GM12878 (cell line): ENCODE data around the gene A1BG. TPM values are rescaled to one million over a fixed set of nuclear protein-coding genes. Genes with fewer than 3 reads are reported as not detected.

Source experiments
- ATAC-seq: fragments of 200-7000 bp; cut with Tn5 transposase; 3 replicates; pipeline ENCODE4 v1.9.1; 2020; ENCODE audit warnings: mild to moderate bottlenecking, moderate library complexity
- BruUV-seq: library from RNA; stranded (reverse); fragments of 400-500 nt; replicated peaks from 2 replicates; lab custom pipeline; 2021; lab: Mats Ljungman, UMichigan
- CTCF ChIA-PET: fragments of 300-600 bp; sonication (Branson Sonifier 250); formaldehyde crosslinking; extraction: SDS; loops from one replicate; lab custom pipeline; 2021; ENCODE audit warnings: inconsistent platforms; lab: Yijun Ruan, JAX
- POLR2A ChIA-PET: fragments of 350-600 bp; formaldehyde crosslinking; extraction: SDS; loops from one replicate; lab custom pipeline; 2021; ENCODE audit warnings: inconsistent platforms; lab: Charles Lee
- RAD21 ChIA-PET: fragments of 300-600 bp; sonication (Branson Sonifier 250); formaldehyde crosslinking; loops from one replicate; lab custom pipeline; 2023; ENCODE audit warnings: antibody characterized with exemption; ENCODE audit not compliant: unreplicated experiment; lab: Charles Lee
- SMC1A ChIA-PET: fragments of 300-600 bp; sonication (Branson Sonifier 250); formaldehyde crosslinking; loops from one replicate; lab custom pipeline; 2023; ENCODE audit not compliant: unreplicated experiment, uncharacterized antibody; lab: Charles Lee
- DNase-seq: peaks from one replicate; pipeline ENCODE4 v3.0.0-alpha.2; 2011; ENCODE audit warnings: low read depth, low spot score
- FAIRE-seq: peaks from 3 replicates; lab custom pipeline; 2011; peaks lifted over from hg19 to GRCh38; lab: Jason Lieb, UNC
- H2AFZ ChIP-seq: 2 replicates; pipeline ENCODE4 v1.6.0; 2011; ENCODE audit warnings: low read depth, low read length, control low read depth; ENCODE audit not compliant: control insufficient read depth
- H3K27ac ChIP-seq: 2 replicates; pipeline ENCODE4 v1.5.1; 2011; ENCODE audit warnings: control low read depth; ENCODE audit not compliant: control insufficient read depth, insufficient read depth
- H3K27me3 ChIP-seq, 2 experiments: replicated peaks in 1 of 2; 2 replicates each; pipeline versions ENCODE4 v1.6.0 to v1.6.1; 2011; ENCODE audit warnings: low read length in 1 of 2; ENCODE audit not compliant: control insufficient read depth in 2 of 2, insufficient read depth in 2 of 2
- H3K36me3 ChIP-seq, 2 experiments: 2 replicates each; pipeline ENCODE4 v1.5.1; 2011; ENCODE audit warnings: low read length in 1 of 2; ENCODE audit not compliant: control insufficient read depth in 2 of 2, insufficient read depth in 2 of 2
- H3K4me1 ChIP-seq: 2 replicates; pipeline ENCODE4 v1.6.1; 2011; ENCODE audit warnings: mild to moderate bottlenecking, low read length, moderate library complexity, mixed read lengths; ENCODE audit not compliant: control insufficient read depth, insufficient read depth
- H3K4me2 ChIP-seq: 2 replicates; pipeline ENCODE4 v1.6.0; 2011; ENCODE audit warnings: control low read depth; ENCODE audit not compliant: control insufficient read depth, insufficient read depth
- H3K4me3 ChIP-seq: fragments of 200-600 bp; sonication (generic); 2 replicates; pipeline ENCODE4 v1.5.1; 2016
- H3K79me2 ChIP-seq: 2 replicates; pipeline ENCODE4 v1.6.0; 2011; ENCODE audit warnings: low read length; ENCODE audit not compliant: control insufficient read depth, insufficient read depth
- H3K9ac ChIP-seq: 2 replicates; pipeline ENCODE4 v1.8.0; 2011; ENCODE audit warnings: low read length, control low read depth, mixed read lengths; ENCODE audit not compliant: control insufficient read depth, insufficient read depth
- H3K9me3 ChIP-seq: replicated peaks from 3 replicates; pipeline ENCODE4 v1.5.1; 2011; ENCODE audit warnings: mild to moderate bottlenecking, low read length; ENCODE audit not compliant: control insufficient read depth, insufficient read depth
- H4K20me1 ChIP-seq: 2 replicates; pipeline ENCODE4 v1.6.0; 2011; ENCODE audit not compliant: control insufficient read depth, insufficient read depth
- EGR1 ChIP-seq, 2 experiments: IDR thresholded peaks; 1 replicate in 1 of 2; 2 replicates in 1 of 2; pipeline ENCODE4 v1.6.1; 2011 to 2012; ENCODE audit warnings: low read depth in 2 of 2, low read length in 2 of 2, borderline replicate concordance in 1 of 2, mild to moderate bottlenecking in 1 of 2, moderate library complexity in 1 of 2
- IRF3 ChIP-seq: fragments of 450-650 bp; IDR thresholded peaks from 2 replicates; pipeline ENCODE4 v1.6.1; 2014; ENCODE audit warnings: mild to moderate bottlenecking
- MEF2B ChIP-seq: fragments of 450-650 bp; IDR thresholded peaks from 2 replicates; pipeline ENCODE4 v1.6.1; 2018; ENCODE audit warnings: mild to moderate bottlenecking, moderate library complexity; ENCODE audit not compliant: partially characterized antibody, poor library complexity, severe bottlenecking
- PAX8 ChIP-seq: fragments of 450-650 bp; IDR thresholded peaks from 2 replicates; pipeline ENCODE4 v1.6.1; 2017; ENCODE audit warnings: mild to moderate bottlenecking, moderate library complexity
- REST ChIP-seq: IDR thresholded peaks from 2 replicates; pipeline ENCODE4 v1.6.1; 2012; ENCODE audit warnings: mild to moderate bottlenecking, low read depth, low read length
- SKIL ChIP-seq: fragments of 450-650 bp; IDR thresholded peaks from 2 replicates; pipeline ENCODE4 v1.6.1; 2017; ENCODE audit warnings: mild to moderate bottlenecking, low read depth, inconsistent platforms; ENCODE audit not compliant: poor library complexity, severe bottlenecking
- WGBS: methylation state at CpG from one replicate; pipeline ENCODE4 v1.1.6; 2016; ENCODE audit warnings: low lambda C conversion rate; ENCODE audit not compliant: insufficient replicate concordance, insufficient coverage; ENCODE audit errors: missing lambda C conversion rate; 5-methylcytosine and 5-hydroxymethylcytosine counted together
- in situ Hi-C: fragments of 300-500 bp; cut with MboI; formaldehyde crosslinking; loops from 9 replicates; pipeline ENCODE4 v1.14.3; 2018; ENCODE audit warnings: mixed read lengths
- intact Hi-C: fragments of 100-400 bp; cut with micrococcal nuclease; formaldehyde crosslinking; loops from one replicate; pipeline ENCODE4 v1.14.2; 2022; ENCODE audit not compliant: unreplicated experiment
- polyA plus RNA-seq, 11 experiments: library from polyadenylated mRNA; depleted of rRNA in 4 of 11; unstranded in 6 of 11; stranded (reverse) in 5 of 11; fragments of >200 nt; fragmentation: Nextera tagmentation in 4 of 11; fragmentation: Illumina TruSeq in 1 of 11; extraction: Ambion mirVana in 4 of 11; extraction: Trizol in 1 of 11; gene quantifications; 1 replicate in 1 of 11; 2 replicates in 10 of 11; pipeline versions ENCODE4 v1.2.1 to v1.2.3, GENCODE V29; 2011 to 2016; ENCODE audit warnings: inconsistent platforms in 2 of 11, missing spikeins in 2 of 11, low read depth in 1 of 11
- total RNA-seq, 4 experiments: library from RNA; depleted of rRNA in 3 of 4; stranded (reverse); fragments of >200 nt in 3 of 4; fragmentation: Illumina TruSeq in 1 of 4; extraction: Trizol in 1 of 4; gene quantifications; 2 replicates each; pipeline versions ENCODE4 v1.2.1 to v1.2.3, GENCODE V29; 2013 to 2021

A1BG gene
- total and polyA plus RNA-seq, 10 of the 15 experiments (the other 5 are each of a cell fraction or from before 2014, with no cell fraction given): 0.34 to 29.6 (median 11.8) TPM

GRCh38 chr19:58304255-58304654 lies 49.0 kb downstream of the A1BG start (continued):
- TF ChIP-seq MEF2B (no peak), IRF3 (no peak), PAX8 (no peak), SKIL (no peak)
- TF ChIP-seq, all 136 proteins: peak for 0

- no peak for FAIRE-seq
- POLR2A ChIA-PET: no interaction called here
- CTCF ChIA-PET: interaction anchor here (1.0 kb wide), 1 partner anchor 9 kb away, joined by 3 read pairs; no protein-coding TSS in a partner anchor
Observed at GRCh38 chr19:58300620-58301019, 52.7 kb downstream of the A1BG start.

More at GRCh38 chr19:58300620-58301019, 52.7 kb downstream of the A1BG start:
- H3K9me3 ChIP-seq: peaks cover 4% of the 10 kb centered on the region; the same call in 2 of the 3 replicates
- ChIA-PET SMC1A (interaction anchor here (1.0 to 1.1 kb wide), 2 partner anchors 22 to 150 kb away, joined by 3 to 4 read pairs; partner anchors contain the start of genes ZNF324B and ZNF8), RAD21 (interaction anchor here (0.6 kb wide), 1 partner anchor 17 kb away, joined by 3 read pairs; no protein-coding TSS in a partner anchor)
- DNase-seq (no peak), ATAC-seq (no peak)
- peaks cover 4% of the 10 kb centered on the region for H3K79me2 ChIP-seq
- H3K36me3 ChIP-seq: peaks cover 0 to 4% of the 10 kb centered on the region in 2 experiments; a peak in 1 of 4 replicates
- no peaks in the 10 kb centered on the region for H3K27me3 ChIP-seq
- H3K9ac ChIP-seq: no peak overlapping the region
- TF ChIP-seq EGR1 (IDR thresholded peaks at IDR 0.05; ENCODE audit: borderline replicate concordance in 1 of 2, low read depth in 2 of 2, low read length in 2 of 2) (no peak), REST (peak; percentile 19; the same call in 1 of the 2 replicates)
- in situ Hi-C loops: no loop called here
- no peaks in the 10 kb centered on the region for H4K20me1 ChIP-seq
- whole genome bisulfite sequencing: 80% methylated on average over 7 of the region's 7 CpGs
- H3K27ac ChIP-seq: no peak overlapping the region
- no TSS peak for BruUV-seq
- no peak overlapping the region for H3K4me2 ChIP-seq
- intact Hi-C loops: loop anchor here (10.0 kb wide), 1 partner anchor 76 kb away; the partner anchor contains the start of gene ZNF544
- H3K4me3 ChIP-seq: no peak overlapping the region
- no peaks in the 10 kb centered on the region for H3K4me1 ChIP-seq
- H2AFZ ChIP-seq: no peak overlapping the region
